SK-N-SH treated with all-trans-retinoic acid at 6 μM for 48 hours (cell line): ENCODE data around the gene HS6ST2.

Source experiments
- ATAC-seq: fragments of 200-7000 bp; cut with Tn5 transposase; 3 replicates; pipeline ENCODE4 v1.9.1; 2020; ENCODE audit warnings: mild to moderate bottlenecking, moderate library complexity
- BACH2 ChIP-seq: fragments of 250-450 bp; sonication (Bioruptor Pico); IDR thresholded peaks from 2 replicates; pipeline ENCODE4 v1.9.0; 2021; ENCODE audit warnings: mild to moderate bottlenecking, borderline replicate concordance
- CREB5 ChIP-seq: fragments of 250-450 bp; sonication (Bioruptor Pico); IDR thresholded peaks from 2 replicates; pipeline ENCODE4 v1.5.1; 2020; ENCODE audit warnings: low read depth, mild to moderate bottlenecking, moderate library complexity
- CSRNP3 ChIP-seq: fragments of 250-450 bp; sonication (Bioruptor Pico); IDR thresholded peaks from 2 replicates; pipeline ENCODE4 v1.5.1; 2021; ENCODE audit warnings: mild to moderate bottlenecking, moderate library complexity
- ESRRG ChIP-seq: fragments of 250-450 bp; sonication (Bioruptor Pico); IDR thresholded peaks from 2 replicates; pipeline ENCODE4 v1.6.1; 2021; ENCODE audit warnings: mild to moderate bottlenecking
- GLIS3 ChIP-seq: fragments of 250-450 bp; sonication (Bioruptor Pico); IDR thresholded peaks from 2 replicates; pipeline ENCODE4 v1.5.0; 2020; ENCODE audit warnings: mild to moderate bottlenecking, moderate library complexity
- ISL1 ChIP-seq: fragments of 250-450 bp; sonication (Bioruptor Pico); IDR thresholded peaks from 2 replicates; pipeline ENCODE4 v2.1.2; 2022; ENCODE audit warnings: mild to moderate bottlenecking, moderate library complexity
- POU6F1 ChIP-seq: fragments of 250-450 bp; sonication (Bioruptor Pico); IDR thresholded peaks from 2 replicates; pipeline ENCODE4 v1.8.0; 2021; ENCODE audit warnings: low read depth, mild to moderate bottlenecking, moderate library complexity, borderline replicate concordance
- PPARA ChIP-seq: fragments of 250-450 bp; sonication (Bioruptor Pico); IDR thresholded peaks from 2 replicates; pipeline ENCODE4 v1.5.0; 2020; ENCODE audit warnings: mild to moderate bottlenecking, borderline replicate concordance
- TCF4 ChIP-seq: fragments of 250-450 bp; sonication (Bioruptor Pico); IDR thresholded peaks from 2 replicates; pipeline ENCODE4 v1.8.0; 2021; ENCODE audit warnings: mild to moderate bottlenecking, moderate library complexity, borderline replicate concordance
- TOX ChIP-seq: fragments of 250-450 bp; sonication (Bioruptor Pico); IDR thresholded peaks from 2 replicates; pipeline ENCODE4 v1.8.0; 2021; ENCODE audit warnings: mild to moderate bottlenecking, moderate library complexity, borderline replicate concordance
- TSHZ2 ChIP-seq: fragments of 250-450 bp; sonication (Bioruptor Pico); IDR thresholded peaks from 2 replicates; pipeline ENCODE4 v1.5.0; 2020; ENCODE audit warnings: mild to moderate bottlenecking, moderate library complexity
- ZFP3 ChIP-seq: fragments of 250-450 bp; sonication (Bioruptor Pico); IDR thresholded peaks from 2 replicates; pipeline ENCODE4 v1.5.0; 2020; ENCODE audit warnings: mild to moderate bottlenecking, moderate library complexity
- ZNF565 ChIP-seq: fragments of 450-650 bp; formaldehyde crosslinking; conservative IDR thresholded peaks from 2 replicates; pipeline ENCODE4 v1.5.0; 2020; ENCODE audit warnings: low read depth, mild to moderate bottlenecking, moderate library complexity
- ZNF70 ChIP-seq: fragments of 450-650 bp; formaldehyde crosslinking; IDR thresholded peaks from 2 replicates; pipeline ENCODE4 v1.5.0; 2020; ENCODE audit warnings: mild to moderate bottlenecking, moderate library complexity
- ZNF8 ChIP-seq: fragments of 450-650 bp; formaldehyde crosslinking; IDR thresholded peaks from 2 replicates; pipeline ENCODE4 v1.5.0; 2020; ENCODE audit warnings: mild to moderate bottlenecking, moderate library complexity

HS6ST2 gene

GRCh38 chrX:132622130-132622529 is 336.3 kb downstream of the HS6ST2 start:
- ATAC-seq = no peak
- TF ChIP-seq ISL1 (CRISPR knock-in tag) = peak; percentile 17; the same call in 1 of the 2 replicates
- TF ChIP-seq CSRNP3 (CRISPR knock-in tag) = no peak
- no peak for TF ChIP-seq ZNF70 (CRISPR knock-in tag)
- TF ChIP-seq, all 23 proteins: peak for 1

GRCh38 chrX:132618810-132619209 is 339.6 kb downstream of the HS6ST2 start:
- ATAC-seq = no peak

More at GRCh38 chrX:132618810-132619209, 339.6 kb downstream of the HS6ST2 start:
- TF ChIP-seq GLIS3 (CRISPR knock-in tag) (no peak), ISL1 (CRISPR knock-in tag) (no peak), CSRNP3 (CRISPR knock-in tag) (no peak), TSHZ2 (CRISPR knock-in tag) (no peak), TOX (no peak), TCF4 (CRISPR knock-in tag) (no peak), CREB5 (no peak), ZNF70 (CRISPR knock-in tag) (no peak), POU6F1 (no peak), ZFP3 (CRISPR knock-in tag) (no peak), ZNF565 (CRISPR knock-in tag) (no peak), ESRRG (CRISPR knock-in tag) (no peak), ZNF8 (CRISPR knock-in tag) (no peak), BACH2 (CRISPR knock-in tag) (no peak), PPARA (CRISPR knock-in tag) (no peak)
- TF ChIP-seq, all 23 proteins: peak for 0
